HG02938 (cell line): Measurements from ENCODE around the gene HMX2.

Experiments
- ATAC-seq: cut with Tn5 transposase; IDR thresholded peaks from one replicate; pipeline ENCODE4 v1.9.1; 2021; ENCODE audit warnings: mild to moderate bottlenecking, moderate library complexity; ENCODE audit not compliant: unreplicated experiment

The HMX2 gene

GRCh38 chr10:123180101-123181090 lies 32.5 kb downstream of the HMX2 start:
- ATAC-seq: no peak

GRCh38 chr10:123183724-123184123 lies 35.8 kb downstream of the HMX2 start:
- ATAC-seq: no peak

GRCh38 chr10:123187781-123188180 lies 39.8 kb downstream of the HMX2 start:
- no peak for ATAC-seq

GRCh38 chr10:123191886-123192285 lies 44.0 kb downstream of the HMX2 start:
- no peak for ATAC-seq

GRCh38 chr10:123194056-123194455 lies 46.1 kb downstream of the HMX2 start:
- no peak for ATAC-seq
